ENCODE measurements around the gene CFAP52.
"Not testable (repeated sequence)": the region's sequence is repeated elsewhere in the genome, so short reads cannot be mapped to it uniquely, and the experiment has no call there.

CFAP52 gene

DNA sequence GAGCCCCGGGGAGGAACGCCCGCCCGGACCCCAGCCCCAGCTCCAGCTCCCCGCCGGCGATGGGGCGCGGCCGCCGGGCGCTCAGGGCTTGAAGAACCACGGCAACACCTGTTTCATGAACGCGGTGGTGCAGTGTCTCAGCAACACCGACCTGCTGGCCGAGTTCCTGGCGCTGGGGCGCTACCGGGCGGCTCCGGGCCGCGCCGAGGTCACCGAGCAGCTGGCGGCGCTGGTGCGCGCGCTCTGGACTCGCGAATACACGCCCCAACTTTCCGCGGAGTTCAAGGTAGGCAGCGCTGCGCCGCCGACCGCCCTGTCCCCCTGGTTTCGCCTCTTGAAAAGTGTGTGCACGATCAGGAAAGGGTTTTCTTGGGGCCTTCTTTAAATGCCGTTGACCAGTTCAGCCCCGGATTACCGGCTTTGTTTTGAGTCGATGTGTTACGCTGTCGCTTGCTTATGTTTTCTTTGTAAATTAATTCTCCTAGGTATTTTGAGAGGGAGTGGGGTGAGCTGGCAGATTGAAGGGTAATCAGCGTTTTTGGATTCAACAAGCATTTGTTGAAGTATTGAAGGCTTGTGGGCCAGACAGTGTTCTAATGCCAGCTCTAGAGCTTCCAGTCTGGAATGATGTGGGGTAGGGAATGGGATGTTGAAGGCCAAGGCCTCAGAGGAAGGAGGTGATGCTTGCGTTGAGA lies 69.6 kb downstream of the CFAP52 start:
- DNase-seq (ENCODE audit: low spot score) = peak; percentile 74

- DNase-seq (ENCODE audit: low spot score) = no peak
Measured at GRCh38 chr17:9646546-9646885, 70.1 kb downstream of the CFAP52 start.

GRCh38 chr17:9647014-9647413 lies 70.6 kb downstream of the CFAP52 start:
- DNase-seq (ENCODE audit: low spot score) = peak; percentile 31

DNA sequence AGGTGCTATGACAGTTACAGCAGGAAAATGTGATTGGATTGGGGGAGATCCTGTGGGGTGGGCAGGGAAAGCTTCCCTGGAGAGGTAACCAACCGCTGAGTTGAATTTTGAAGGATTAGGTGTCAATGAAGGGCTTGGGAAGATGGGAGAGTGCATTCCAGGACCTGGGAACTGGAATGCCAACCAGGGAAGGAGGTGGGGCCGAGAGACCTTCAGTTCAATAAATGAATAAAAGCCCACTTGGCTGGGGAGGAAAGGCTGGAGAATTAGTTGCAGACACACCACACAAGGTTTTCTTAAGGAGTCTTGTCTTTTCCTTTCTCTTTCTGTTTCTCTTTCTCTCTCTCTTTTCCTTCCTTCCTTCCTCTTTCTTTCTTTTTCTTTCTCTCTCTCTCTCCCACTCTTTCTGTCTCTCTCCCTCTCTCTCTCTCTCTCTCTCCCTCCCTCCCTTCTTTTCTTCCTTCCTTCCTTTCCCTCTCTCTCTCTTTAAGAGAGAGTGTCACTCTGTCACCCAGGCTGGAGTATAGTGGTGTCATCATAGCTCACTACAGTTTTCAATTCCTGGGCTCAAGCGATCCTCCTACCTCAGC lies 72.2 kb downstream of the CFAP52 start:
- DNase-seq (ENCODE audit: low spot score) = no peak

- DNase-seq (ENCODE audit: low spot score) = no peak
Measured at GRCh38 chr17:9658593-9659211, 82.3 kb downstream of the CFAP52 start.

DNA sequence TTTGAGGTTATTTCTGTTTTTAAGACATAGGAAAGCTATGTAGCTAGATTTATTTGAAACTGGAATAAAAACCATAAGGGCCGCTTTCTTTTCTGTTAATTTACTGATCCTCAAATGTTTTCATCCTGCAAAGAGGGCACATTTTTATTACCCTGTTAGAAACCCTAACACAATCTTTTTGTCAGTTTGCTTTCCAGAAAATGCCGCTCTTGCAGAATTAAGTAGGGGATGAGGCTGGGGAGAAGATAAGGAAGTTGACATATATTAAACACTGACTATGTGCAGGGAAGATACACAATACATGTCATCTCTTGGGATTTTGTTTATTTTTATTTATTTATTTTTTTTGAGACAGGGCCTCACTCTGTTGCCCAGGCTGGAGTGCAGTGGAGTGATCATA lies 84.6 kb downstream of the CFAP52 start:
- no peak for DNase-seq (ENCODE audit: low spot score)

DNA sequence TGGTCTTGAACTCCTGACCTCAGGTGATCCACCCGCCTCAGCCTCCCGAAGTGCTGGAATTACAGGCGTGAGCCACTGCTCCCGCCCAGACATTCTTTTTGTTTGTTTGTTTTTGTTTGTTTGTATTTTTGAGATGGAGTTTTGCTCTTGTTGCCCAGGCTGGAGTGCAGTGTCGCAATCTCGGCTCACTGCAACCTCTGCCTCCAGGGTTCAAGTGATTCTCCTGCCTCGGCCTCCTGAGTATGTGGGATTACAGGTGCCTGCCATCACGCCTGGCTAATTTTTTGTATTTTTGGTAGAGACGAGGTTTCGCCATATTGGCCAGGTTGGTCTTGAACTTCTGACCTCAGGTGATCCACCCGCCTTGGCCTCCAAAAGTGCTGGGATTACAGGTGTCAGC lies 87.1 kb downstream of the CFAP52 start:
- DNase-seq (ENCODE audit: low spot score) = not testable (repeated sequence)

DNA sequence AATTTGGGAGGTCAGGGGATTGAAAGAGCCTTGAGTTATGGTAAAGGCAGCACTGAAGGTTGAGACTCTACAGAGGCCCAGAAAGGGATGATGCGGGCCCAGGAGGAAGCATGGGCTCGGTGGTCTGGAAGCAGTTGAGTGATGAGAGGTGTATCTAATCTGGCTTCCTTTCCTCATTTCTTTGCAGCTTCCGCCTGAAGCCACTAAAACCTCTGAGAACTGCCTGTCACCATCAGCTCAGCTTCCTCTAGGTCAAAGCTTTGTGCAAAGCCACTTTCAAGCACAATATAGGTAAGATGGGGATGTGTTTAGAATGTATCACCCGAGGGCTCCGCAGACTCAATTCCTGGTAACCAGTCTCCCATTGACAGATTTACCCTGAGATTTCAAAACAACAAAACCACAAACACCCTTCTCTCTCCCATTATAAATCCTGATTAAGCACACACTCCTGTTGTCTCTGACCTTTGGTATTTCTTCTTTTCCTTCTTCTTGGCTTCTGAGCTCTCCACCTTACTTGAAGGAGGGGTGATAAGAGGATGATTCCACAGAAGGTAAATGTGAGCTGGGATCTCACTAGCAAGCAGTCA lies 90.1 kb downstream of the CFAP52 start:
- DNase-seq (ENCODE audit: low spot score) = no peak

DNA sequence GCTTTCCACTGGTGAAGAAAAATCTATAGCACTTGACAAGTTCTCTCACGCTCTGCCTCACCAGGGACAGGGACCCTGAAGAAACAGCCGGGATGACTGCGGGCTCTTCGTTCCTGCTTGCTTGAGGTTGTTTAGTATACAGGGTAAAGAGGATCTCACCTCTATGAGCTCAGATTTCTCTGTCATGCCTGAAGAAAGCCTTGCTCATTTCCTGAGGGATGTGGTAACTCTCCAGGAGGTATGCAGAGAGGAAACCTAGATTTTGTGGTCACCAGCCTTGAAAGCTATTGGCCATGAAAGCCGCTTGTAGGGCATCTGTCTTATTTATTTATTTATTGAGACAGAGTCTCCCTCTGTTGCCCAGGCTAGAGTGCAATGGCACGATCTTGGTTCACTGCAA lies 92.1 kb downstream of the CFAP52 start:
- DNase-seq (ENCODE audit: low spot score) = no peak

DNA sequence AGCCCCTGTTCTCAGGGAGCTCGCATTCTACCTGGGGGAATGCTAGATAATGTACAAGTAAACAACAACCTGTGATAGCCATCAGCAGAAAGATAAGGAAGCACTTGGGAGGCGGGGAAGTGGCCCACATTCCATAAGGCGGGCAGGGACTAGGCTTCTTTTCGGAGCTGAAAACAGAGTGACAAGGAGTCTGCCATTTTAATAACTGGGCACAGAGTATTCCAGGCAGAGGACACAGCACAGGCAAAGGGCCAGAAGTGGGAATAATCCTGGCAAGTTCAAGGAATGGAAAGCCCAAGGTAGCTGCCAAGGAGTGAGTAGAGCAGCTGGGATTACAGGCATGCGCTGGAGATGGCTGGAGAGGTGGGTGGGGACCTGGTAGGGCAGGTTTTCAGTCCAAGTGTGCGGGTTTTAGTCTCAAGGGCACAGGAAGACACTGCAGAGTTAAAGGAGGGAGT lies 93.1 kb downstream of the CFAP52 start:
- no peak for DNase-seq (ENCODE audit: low spot score)

GRCh38 chr17:9670596-9670995 lies 94.2 kb downstream of the CFAP52 start:
- DNase-seq (ENCODE audit: low spot score) = no peak

DNA sequence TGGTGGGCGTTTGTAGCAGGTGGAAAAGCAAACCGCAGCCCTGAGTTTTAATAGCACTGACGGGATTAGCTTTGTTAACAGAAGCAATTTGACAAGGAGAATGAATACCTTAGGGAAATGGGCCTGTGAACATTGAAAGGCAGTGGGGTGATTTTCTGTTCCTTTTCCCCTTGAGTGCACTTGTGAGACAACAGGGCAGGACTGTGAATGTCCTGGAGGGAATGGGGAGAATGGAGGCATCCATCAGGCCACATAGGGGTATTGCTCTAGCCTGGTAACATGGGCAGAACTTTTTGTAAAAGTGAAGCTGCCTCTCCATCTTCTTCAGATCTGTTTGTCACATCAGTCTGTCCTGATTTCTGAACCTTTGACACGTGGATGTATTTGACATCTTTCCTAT lies 95.1 kb downstream of the CFAP52 start:
- DNase-seq (ENCODE audit: low spot score) = no peak

DNA sequence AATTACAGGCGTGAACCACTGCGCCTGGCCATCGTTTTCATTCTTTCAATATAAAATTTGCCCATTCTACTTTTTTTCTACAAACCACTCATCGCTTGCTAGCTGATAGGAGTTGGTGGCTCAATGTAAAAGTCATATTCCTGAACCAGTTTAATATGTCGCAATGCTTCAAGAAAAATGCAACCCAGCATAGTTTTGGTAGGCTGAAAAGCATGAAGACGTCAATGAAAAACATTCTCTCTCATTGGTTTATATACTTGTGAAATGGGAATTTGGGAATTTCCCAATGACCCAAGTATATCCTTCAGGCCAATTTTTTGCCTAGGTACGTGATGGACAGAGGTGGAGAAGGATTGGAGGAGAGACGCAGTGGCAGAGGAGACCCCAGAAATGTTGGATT lies 95.8 kb downstream of the CFAP52 start:
- DNase-seq (ENCODE audit: low spot score) = no peak

- DNase-seq (ENCODE audit: low spot score) = no peak
Measured at GRCh38 chr17:9672691-9673090, 96.2 kb downstream of the CFAP52 start.

- DNase-seq (ENCODE audit: low spot score) = no peak
Measured at GRCh38 chr17:9676084-9676483, 99.6 kb downstream of the CFAP52 start.

- no peak for DNase-seq (ENCODE audit: low spot score)
Measured at GRCh38 chr17:9676820-9677310, 100.4 kb downstream of the CFAP52 start.

- DNase-seq (ENCODE audit: low spot score) = no peak
Measured at GRCh38 chr17:9677411-9677810, 101.0 kb downstream of the CFAP52 start.

DNA sequence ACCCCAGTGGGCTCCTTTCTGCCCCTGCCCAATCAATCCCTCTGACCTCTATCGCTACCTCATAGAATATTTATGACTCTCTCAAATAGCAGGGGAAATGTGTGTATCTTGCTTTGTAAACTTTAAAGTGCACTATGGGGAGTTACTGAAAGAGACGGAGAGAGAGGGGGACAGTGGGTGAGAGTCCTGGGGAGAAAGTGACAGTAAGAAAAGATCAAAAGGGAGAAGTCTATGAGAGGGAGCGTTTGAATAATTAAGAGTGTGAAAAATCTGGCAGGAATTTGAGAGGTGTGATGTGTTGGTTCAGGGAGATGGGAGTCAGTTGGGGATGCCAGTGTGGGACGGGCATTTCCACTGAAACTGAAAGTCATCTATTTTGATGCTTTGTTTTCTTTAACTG lies 101.5 kb downstream of the CFAP52 start:
- DNase-seq (ENCODE audit: low spot score) = no peak

DNA sequence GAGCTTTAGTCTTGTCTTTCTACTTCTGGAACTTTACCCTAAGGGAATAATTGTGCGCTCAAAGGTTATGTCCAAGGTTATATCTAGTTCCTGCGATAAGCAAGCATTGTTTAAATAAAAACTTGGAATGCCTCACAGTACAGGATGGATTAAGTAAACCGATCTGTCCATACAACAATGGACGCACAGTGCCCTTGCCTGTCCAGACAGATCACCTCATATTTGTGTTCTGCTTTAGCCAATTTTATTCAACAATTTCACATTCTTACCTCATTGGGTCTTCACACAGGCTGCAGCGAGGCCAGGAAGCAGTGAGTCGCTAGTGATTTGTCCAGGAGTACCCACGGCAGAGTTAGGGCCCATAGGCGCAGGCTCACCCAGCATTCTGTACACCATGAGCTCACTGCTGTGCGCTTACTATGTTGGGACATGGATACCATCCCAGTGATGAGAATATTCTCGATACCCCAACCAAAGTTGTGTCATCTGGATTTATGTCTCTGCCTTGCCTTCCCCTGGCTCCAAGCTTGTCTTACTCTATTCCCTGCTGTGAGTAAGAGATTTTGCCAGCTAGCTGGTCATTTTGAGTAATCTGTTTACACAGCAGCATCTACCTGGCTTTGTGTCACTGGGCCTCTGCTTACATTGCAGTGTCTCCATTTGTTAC lies 108.6 kb downstream of the CFAP52 start:
- no peak for DNase-seq (ENCODE audit: low spot score)
